ENCODE measurements around the gene RNF220. TPM values are rescaled to one million over a fixed set of nuclear protein-coding genes. Genes with fewer than 3 reads are reported as not detected.
A peak's percentile ranks its signal among the peaks of the same experiment; 100 is the strongest.

Gene RNF220
- polyA plus RNA-seq, 4 donors: 52.6 to 86.1 (median 74.9) TPM

- DNase-seq (no peak), FAIRE-seq (no peak)
- no peak overlapping the region for H3K27ac ChIP-seq (ENCODE audit: low read depth in 1 of 3, low read length in 2 of 3)
- no peaks in the 10 kb centered on the region for H3K27me3 ChIP-seq (ENCODE audit: control insufficient read depth in 3 of 3, insufficient read depth in 3 of 3, low read length in 3 of 3)
- no peak overlapping the region for H3K4me3 ChIP-seq (ENCODE audit: low read depth in 1 of 3, low read length in 3 of 3)
- WGBS, 3 donors: 87 to 93% (median 92%) methylated on average over 24 of the region's 24 CpGs
- H3K4me1 ChIP-seq (ENCODE audit: control insufficient read depth in 3 of 3, insufficient read depth in 2 of 3, low read depth in 1 of 3, low read length in 2 of 3): peaks cover 0 to 2% (median 0%) of the 10 kb centered on the region in 3 donors
- no peaks in the 10 kb centered on the region for H3K9me3 ChIP-seq (ENCODE audit: control insufficient read depth in 2 of 2, insufficient read depth in 1 of 2, low read depth in 1 of 2, low read length in 1 of 2)
- H3K36me3 ChIP-seq (ENCODE audit: control insufficient read depth in 3 of 3, insufficient read depth in 2 of 3, low read depth in 1 of 3, low read length in 3 of 3): peaks cover 23 to 92% (median 40%) of the 10 kb centered on the region in 3 donors
These were observed 235.3 kb downstream of the RNF220 start for GRCh38 chr1:44640200-44640853.

GRCh38 chr1:44641126-44642102, 236.4 kb downstream of the RNF220 start:
- 81 to 89% (median 83%) methylated on average over 12 of the region's 12 CpGs for WGBS, 3 donors
- peaks cover 0 to 6% (median 2%) of the 10 kb centered on the region in 3 donors for H3K4me1 ChIP-seq (ENCODE audit: control insufficient read depth in 3 of 3, insufficient read depth in 2 of 3, low read depth in 1 of 3, low read length in 2 of 3)
- no peak overlapping the region for H3K27ac ChIP-seq (ENCODE audit: low read depth in 1 of 3, low read length in 2 of 3)
- DNase-seq (no peak), FAIRE-seq (no peak)
- H3K27me3 ChIP-seq (ENCODE audit: control insufficient read depth in 3 of 3, insufficient read depth in 3 of 3, low read length in 3 of 3): no peaks in the 10 kb centered on the region
- H3K36me3 ChIP-seq (ENCODE audit: control insufficient read depth in 3 of 3, insufficient read depth in 2 of 3, low read depth in 1 of 3, low read length in 3 of 3): peaks cover 13 to 92% (median 30%) of the 10 kb centered on the region in 3 donors
- H3K4me3 ChIP-seq (ENCODE audit: low read depth in 1 of 3, low read length in 3 of 3): no peak overlapping the region
- H3K9me3 ChIP-seq (ENCODE audit: control insufficient read depth in 2 of 2, insufficient read depth in 1 of 2, low read depth in 1 of 2, low read length in 1 of 2): no peaks in the 10 kb centered on the region

DNA sequence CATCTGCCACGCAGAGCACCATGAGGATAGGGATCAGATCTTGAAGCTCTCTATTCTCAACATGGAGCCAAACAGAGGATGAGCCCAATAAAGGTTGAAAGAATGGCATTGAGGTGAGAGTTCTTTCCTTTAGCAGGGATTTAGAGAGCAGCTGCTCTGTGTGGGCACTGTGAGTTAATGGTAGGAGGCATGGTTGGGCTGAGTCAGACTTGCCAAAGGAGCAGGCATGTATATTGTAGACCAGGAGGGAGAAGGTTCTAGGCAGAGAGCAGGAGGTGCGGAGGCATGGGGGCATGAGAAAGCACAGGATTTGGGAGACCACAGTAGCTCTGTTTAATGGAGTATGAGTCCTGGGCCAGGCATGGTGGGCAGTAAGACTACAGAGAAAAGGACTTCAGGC, 237.2 kb downstream of the RNF220 start:
- Histone ChIP-seq H3K27me3 (ENCODE audit: control insufficient read depth in 3 of 3, insufficient read depth in 3 of 3, low read length in 3 of 3) (no peaks in the 10 kb centered on the region), H3K36me3 (ENCODE audit: control insufficient read depth in 3 of 3, insufficient read depth in 2 of 3, low read depth in 1 of 3, low read length in 3 of 3) (peaks cover 11 to 92% (median 31%) of the 10 kb centered on the region in 3 donors), H3K27ac (ENCODE audit: low read depth in 1 of 3, low read length in 2 of 3) (no peak overlapping the region), H3K4me3 (ENCODE audit: low read depth in 1 of 3, low read length in 3 of 3) (no peak overlapping the region), H3K4me1 (ENCODE audit: control insufficient read depth in 3 of 3, insufficient read depth in 2 of 3, low read depth in 1 of 3, low read length in 2 of 3) (peaks cover 2 to 7% (median 6%) of the 10 kb centered on the region in 3 donors), H3K9me3 (ENCODE audit: control insufficient read depth in 2 of 2, insufficient read depth in 1 of 2, low read depth in 1 of 2, low read length in 1 of 2) (no peaks in the 10 kb centered on the region)
- FAIRE-seq (no peak), DNase-seq (no peak)
- WGBS, 3 donors: 96 to 97% (median 97%) methylated on average over 2 of the region's 2 CpGs

DNA sequence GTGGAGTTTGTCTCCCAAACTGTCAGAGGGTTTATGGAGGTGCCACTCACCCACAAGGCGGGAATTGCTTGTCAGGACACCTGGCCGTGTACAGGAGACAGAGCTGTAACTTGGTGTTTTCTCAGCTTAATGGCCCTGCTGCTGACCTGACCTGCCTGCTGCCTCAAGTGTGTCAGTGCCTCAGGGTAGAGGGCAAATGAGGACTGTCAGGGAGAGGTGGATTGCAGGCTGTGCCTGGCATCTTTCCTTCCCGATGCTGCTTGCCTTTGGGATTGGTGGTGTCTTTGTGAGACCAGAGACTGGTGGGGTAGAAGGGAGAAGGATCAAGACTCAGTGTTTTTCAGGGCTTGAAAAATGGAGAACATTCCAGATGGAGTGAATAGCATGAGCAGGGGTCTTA, 237.9 kb downstream of the RNF220 start:
- no peak for FAIRE-seq
- no peak overlapping the region for H3K27ac ChIP-seq (ENCODE audit: low read depth in 1 of 3, low read length in 2 of 3)
- H3K27me3 ChIP-seq (ENCODE audit: control insufficient read depth in 3 of 3, insufficient read depth in 3 of 3, low read length in 3 of 3): no peaks in the 10 kb centered on the region
- H3K9me3 ChIP-seq (ENCODE audit: control insufficient read depth in 2 of 2, insufficient read depth in 1 of 2, low read depth in 1 of 2, low read length in 1 of 2): no peaks in the 10 kb centered on the region
- DNase-seq: no peak
- H3K4me3 ChIP-seq (ENCODE audit: low read depth in 1 of 3, low read length in 3 of 3): no peak overlapping the region
- WGBS, 3 donors: 70 to 85% (median 75%) methylated on average over 3 of the region's 3 CpGs
- peaks cover 2 to 13% (median 13%) of the 10 kb centered on the region in 3 donors for H3K4me1 ChIP-seq (ENCODE audit: control insufficient read depth in 3 of 3, insufficient read depth in 2 of 3, low read depth in 1 of 3, low read length in 2 of 3)
- H3K36me3 ChIP-seq (ENCODE audit: control insufficient read depth in 3 of 3, insufficient read depth in 2 of 3, low read depth in 1 of 3, low read length in 3 of 3): peaks cover 11 to 92% (median 26%) of the 10 kb centered on the region in 3 donors

DNA sequence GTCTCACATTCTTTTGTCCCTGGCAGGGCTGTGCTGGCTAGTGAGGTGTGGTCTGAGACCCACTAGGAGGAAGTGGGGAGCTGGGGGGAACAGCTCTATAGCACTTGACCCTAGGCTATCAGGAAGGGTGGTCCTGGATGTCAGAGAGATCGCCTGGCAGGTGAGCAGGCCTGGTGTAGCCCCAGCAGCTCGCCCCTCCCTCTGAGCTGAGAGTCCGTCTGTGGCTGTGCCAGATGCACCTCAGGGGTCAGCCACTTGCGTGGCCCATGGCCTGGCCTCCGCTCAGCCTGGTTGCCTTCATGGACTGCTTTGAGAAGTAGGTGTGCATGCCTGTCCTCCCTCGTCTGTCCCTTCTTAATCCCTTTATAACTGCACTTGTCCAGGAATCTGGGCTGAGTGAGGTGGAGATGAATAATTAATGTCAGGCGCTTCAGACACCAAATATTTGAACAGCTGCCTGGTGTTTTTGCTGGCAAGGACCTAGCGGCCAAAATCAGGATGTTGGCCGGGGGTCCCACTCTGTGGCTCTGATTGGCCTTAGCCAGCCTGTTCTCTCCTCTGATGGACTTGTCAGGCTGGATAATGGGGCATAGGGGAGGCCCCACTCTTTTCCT, 238.8 kb downstream of the RNF220 start:
- WGBS, 3 donors: 55 to 73% (median 73%) methylated on average over 9 of the region's 9 CpGs
- Histone ChIP-seq H3K27me3 (ENCODE audit: control insufficient read depth in 3 of 3, insufficient read depth in 3 of 3, low read length in 3 of 3) (no peaks in the 10 kb centered on the region), H3K4me1 (ENCODE audit: control insufficient read depth in 3 of 3, insufficient read depth in 2 of 3, low read depth in 1 of 3, low read length in 2 of 3) (peaks cover 2 to 22% (median 15%) of the 10 kb centered on the region in 3 donors), H3K4me3 (ENCODE audit: low read depth in 1 of 3, low read length in 3 of 3) (no peak overlapping the region), H3K36me3 (ENCODE audit: control insufficient read depth in 3 of 3, insufficient read depth in 2 of 3, low read depth in 1 of 3, low read length in 3 of 3) (peaks cover 13 to 91% (median 23%) of the 10 kb centered on the region in 3 donors), H3K27ac (ENCODE audit: low read depth in 1 of 3, low read length in 2 of 3) (no peak overlapping the region), H3K9me3 (ENCODE audit: control insufficient read depth in 2 of 2, insufficient read depth in 1 of 2, low read depth in 1 of 2, low read length in 1 of 2) (no peaks in the 10 kb centered on the region)
- DNase-seq: no peak
- FAIRE-seq: no peak

DNA sequence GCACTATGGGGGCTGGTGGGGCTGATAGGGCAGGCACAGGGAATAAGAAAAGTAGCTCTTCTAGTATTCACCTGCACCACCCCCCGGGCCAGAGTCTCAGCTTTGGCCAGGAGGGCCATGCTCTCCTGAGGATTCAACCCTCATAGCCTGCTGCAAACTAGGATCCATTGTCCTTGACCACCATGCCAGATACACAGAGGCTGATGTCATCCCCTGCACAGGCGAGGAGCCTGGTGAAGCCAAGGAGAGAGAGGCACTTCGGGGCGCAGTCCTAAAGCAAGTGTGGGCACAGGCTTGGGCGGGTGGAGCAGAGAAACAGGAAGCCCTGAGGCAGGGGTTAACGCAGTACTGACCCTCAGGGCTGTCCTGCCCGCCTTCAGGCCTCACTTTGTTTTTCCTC, 239.8 kb downstream of the RNF220 start:
- FAIRE-seq (no peak), DNase-seq (no peak)
- peaks cover 2 to 29% (median 17%) of the 10 kb centered on the region in 3 donors for H3K4me1 ChIP-seq (ENCODE audit: control insufficient read depth in 3 of 3, insufficient read depth in 2 of 3, low read depth in 1 of 3, low read length in 2 of 3)
- H3K9me3 ChIP-seq (ENCODE audit: control insufficient read depth in 2 of 2, insufficient read depth in 1 of 2, low read depth in 1 of 2, low read length in 1 of 2): no peaks in the 10 kb centered on the region
- H3K27ac ChIP-seq (ENCODE audit: low read depth in 1 of 3, low read length in 2 of 3): peak overlapping the region in 2 of 3 donors; percentile 77 to 78
- H3K4me3 ChIP-seq (ENCODE audit: low read depth in 1 of 3, low read length in 3 of 3): no peak overlapping the region
- peaks cover 14 to 91% (median 18%) of the 10 kb centered on the region in 3 donors for H3K36me3 ChIP-seq (ENCODE audit: control insufficient read depth in 3 of 3, insufficient read depth in 2 of 3, low read depth in 1 of 3, low read length in 3 of 3)
- no peaks in the 10 kb centered on the region for H3K27me3 ChIP-seq (ENCODE audit: control insufficient read depth in 3 of 3, insufficient read depth in 3 of 3, low read length in 3 of 3)
- 82 to 89% (median 83%) methylated on average over 6 to 7 of the region's 7 CpGs for whole genome bisulfite sequencing, 3 donors

DNA sequence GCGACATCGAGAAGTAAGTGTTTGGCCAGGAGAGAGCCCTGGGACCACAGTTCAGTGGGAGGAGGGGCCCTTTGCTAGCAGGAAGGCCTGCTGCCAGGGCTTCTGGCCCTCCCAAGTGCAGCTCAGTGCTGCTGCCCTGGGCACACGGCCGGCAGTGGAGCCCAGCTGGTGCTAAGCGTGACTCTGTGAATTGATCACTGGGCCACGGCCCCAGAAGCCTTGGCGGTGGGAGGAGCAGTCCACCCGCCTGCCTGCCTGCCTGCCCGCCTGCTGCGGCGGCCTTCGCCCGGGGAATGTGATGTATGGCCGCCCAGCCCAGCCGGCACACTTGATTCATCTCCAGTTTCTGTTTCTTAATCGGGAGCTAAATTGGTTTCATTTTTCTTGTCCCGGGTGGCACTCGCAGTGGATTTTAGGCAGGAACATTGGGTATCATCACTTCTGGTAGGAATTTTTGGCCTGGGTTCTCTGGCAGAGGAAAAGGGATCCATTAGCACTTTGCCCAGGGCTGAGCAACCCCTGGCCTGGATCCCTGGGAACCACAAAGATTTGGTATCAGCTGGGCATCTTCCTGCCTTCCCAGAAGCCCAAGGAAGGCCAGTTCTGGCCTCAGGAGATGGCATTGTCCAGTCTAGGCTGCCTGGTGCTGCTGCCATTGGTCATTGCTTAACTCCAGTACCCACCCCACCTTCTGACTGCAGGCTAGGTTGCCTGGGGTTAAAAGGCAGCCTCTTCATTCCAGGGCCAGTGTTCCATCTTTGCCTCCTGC, 240.6 kb downstream of the RNF220 start:
- H3K36me3 ChIP-seq (ENCODE audit: control insufficient read depth in 3 of 3, insufficient read depth in 2 of 3, low read depth in 1 of 3, low read length in 3 of 3): peaks cover 12 to 91% (median 14%) of the 10 kb centered on the region in 3 donors
- no peaks in the 10 kb centered on the region for H3K27me3 ChIP-seq (ENCODE audit: control insufficient read depth in 3 of 3, insufficient read depth in 3 of 3, low read length in 3 of 3)
- H3K9me3 ChIP-seq (ENCODE audit: control insufficient read depth in 2 of 2, insufficient read depth in 1 of 2, low read depth in 1 of 2, low read length in 1 of 2): no peaks in the 10 kb centered on the region
- H3K27ac ChIP-seq (ENCODE audit: low read depth in 1 of 3, low read length in 2 of 3): peak overlapping the region; percentile 31 to 91 (median 87)
- no peak for FAIRE-seq
- no peak overlapping the region for H3K4me3 ChIP-seq (ENCODE audit: low read depth in 1 of 3, low read length in 3 of 3)
- H3K4me1 ChIP-seq (ENCODE audit: control insufficient read depth in 3 of 3, insufficient read depth in 2 of 3, low read depth in 1 of 3, low read length in 2 of 3): peaks cover 2 to 37% (median 17%) of the 10 kb centered on the region in 3 donors
- 20 to 52% (median 40%) methylated on average over 18 of the region's 18 CpGs for WGBS, 3 donors
- DNase-seq: peak in 1 of 2 donors; percentile 90
